HepG2 (cell line): Measurements from ENCODE around the gene TRMT5. TPM values are rescaled to one million over a fixed set of nuclear protein-coding genes. Genes with fewer than 3 reads are reported as not detected.

Experiments used
- ATAC-seq: fragments of 200-7000 bp; cut with Tn5 transposase; 3 replicates; pipeline ENCODE4 v1.9.1; 2020; ENCODE audit warnings: mild to moderate bottlenecking, moderate library complexity
- BruUV-seq: library from RNA; stranded (reverse); fragments of 400-500 nt; replicated peaks from 2 replicates; lab custom pipeline; 2021; lab: Mats Ljungman, UMichigan
- CTCF ChIA-PET: fragments of 300-600 bp; formaldehyde crosslinking; extraction: SDS; loops from one replicate; lab custom pipeline; 2021; ENCODE audit warnings: low total read pairs, inconsistent platforms, low intra/inter-chr PET ratio; lab: Yijun Ruan, JAX
- POLR2A ChIA-PET: fragments of 350-600 bp; sonication (Branson Sonifier 250); formaldehyde crosslinking; loops from one replicate; lab custom pipeline; 2020; ENCODE audit warnings: antibody characterized with exemption, inconsistent platforms; lab: Yijun Ruan, JAX
- DNase-seq: peaks from one replicate; pipeline ENCODE4 v3.0.0-alpha.2; 2015; ENCODE audit warnings: low spot score
- FAIRE-seq: peaks from 3 replicates; lab custom pipeline; 2011; peaks lifted over from hg19 to GRCh38; lab: Jason Lieb, UNC
- H2AFZ ChIP-seq: one replicate; pipeline ENCODE4 v1.6.1; 2011; ENCODE audit warnings: low read length, inconsistent platforms
- H3K27ac ChIP-seq: fragments of 300-600 bp; 3 replicates; pipeline ENCODE4 v1.8.0; 2011; ENCODE audit warnings: mixed run types, mild to moderate bottlenecking, mixed read lengths, low read length, inconsistent platforms; ENCODE audit not compliant: insufficient read depth; ENCODE audit errors: extremely low read length
- H3K27me3 ChIP-seq, 2 experiments: fragments of 200-600 bp in 1 of 2; 2 replicates in 1 of 2; 3 replicates in 1 of 2; pipeline versions ENCODE4 v1.6.0 to v1.8.0; 2011; ENCODE audit warnings: low read length in 2 of 2, mild to moderate bottlenecking in 2 of 2, moderate library complexity in 2 of 2, inconsistent platforms in 1 of 2; ENCODE audit not compliant: insufficient read depth in 2 of 2, control insufficient read depth in 1 of 2
- H3K36me3 ChIP-seq, 2 experiments: fragments of 200-600 bp in 1 of 2; replicated peaks in 1 of 2; 2 replicates in 1 of 2; 3 replicates in 1 of 2; pipeline versions ENCODE4 v1.5.1 to v1.8.0; 2011; ENCODE audit warnings: low read length in 2 of 2, inconsistent platforms in 1 of 2; ENCODE audit not compliant: insufficient read depth in 2 of 2, control insufficient read depth in 1 of 2
- H3K4me1 ChIP-seq: 2 replicates; pipeline ENCODE4 v1.5.1; 2012; ENCODE audit warnings: low read length, inconsistent platforms; ENCODE audit not compliant: insufficient read depth
- H3K4me2 ChIP-seq: 2 replicates; pipeline ENCODE4 v1.6.0; 2011; ENCODE audit warnings: low read depth, low read length, inconsistent platforms
- H3K4me3 ChIP-seq, 3 experiments: fragments of 200-600 bp in 1 of 3; sonication (generic), shearing (Covaris generic) in 1 of 3; replicated peaks in 1 of 3; 2 replicates each; pipeline ENCODE4 v1.5.1; 2011 to 2016; ENCODE audit warnings: low read length in 3 of 3, inconsistent platforms in 2 of 3, low read depth in 2 of 3, mild to moderate bottlenecking in 2 of 3, control low read depth in 1 of 3, mixed read lengths in 1 of 3; ENCODE audit not compliant: insufficient read depth in 1 of 3
- H3K79me2 ChIP-seq: one replicate; pipeline ENCODE4 v1.6.1; 2011; ENCODE audit warnings: low read length, inconsistent platforms; ENCODE audit not compliant: insufficient read depth
- H3K9ac ChIP-seq: 2 replicates; pipeline ENCODE4 v1.6.0; 2011; ENCODE audit warnings: mild to moderate bottlenecking, low read depth, low read length, inconsistent platforms; ENCODE audit not compliant: insufficient read depth
- H3K9me3 ChIP-seq: 2 replicates; pipeline ENCODE4 v1.5.1; 2012; ENCODE audit warnings: mild to moderate bottlenecking, low read length
- H4K20me1 ChIP-seq: 2 replicates; pipeline ENCODE4 v1.6.0; 2011; ENCODE audit warnings: inconsistent platforms, mild to moderate bottlenecking, low read length, moderate library complexity; ENCODE audit not compliant: insufficient read depth
- IRX3 ChIP-seq: sonication (generic); formaldehyde crosslinking; IDR thresholded peaks from 2 replicates; pipeline ENCODE4 v1.8.1; 2023; ENCODE audit warnings: mild to moderate bottlenecking, low read depth, missing genetic modification reagents, borderline replicate concordance
- JDP2 ChIP-seq: sonication (generic); formaldehyde crosslinking; IDR thresholded peaks from 2 replicates; pipeline ENCODE4 v1.8.1; 2022; ENCODE audit warnings: missing genetic modification reagents, borderline replicate concordance
- MNT ChIP-seq: fragments of 450-650 bp; IDR thresholded peaks from 2 replicates; pipeline ENCODE4 v1.6.1; 2016
- MTA1 ChIP-seq: sonication (generic); formaldehyde crosslinking; IDR thresholded peaks from 2 replicates; pipeline ENCODE4 v1.4.0; 2020; ENCODE audit warnings: missing genetic modification reagents, mild to moderate bottlenecking, borderline replicate concordance
- MTA3 ChIP-seq: sonication (generic); formaldehyde crosslinking; IDR thresholded peaks from 2 replicates; pipeline ENCODE4 v1.4.0; 2020; ENCODE audit warnings: missing genetic modification reagents
- TOPORS ChIP-seq: sonication (generic); formaldehyde crosslinking; IDR thresholded peaks from 2 replicates; pipeline ENCODE4 v1.8.0; 2023; ENCODE audit warnings: mild to moderate bottlenecking, missing genetic modification reagents
- ZNF646 ChIP-seq: sonication (generic); formaldehyde crosslinking; IDR thresholded peaks from 2 replicates; pipeline ENCODE4 v1.9.0; 2021; ENCODE audit warnings: mild to moderate bottlenecking, missing genetic modification reagents
- WGBS: methylation state at CpG from one replicate; pipeline ENCODE4 v1.1.6; 2017; ENCODE audit warnings: low lambda C conversion rate; 5-methylcytosine and 5-hydroxymethylcytosine counted together
- in situ Hi-C: cut with HindIII; loops from 2 replicates; pipeline ENCODE4 v1.10.0; 2017; ENCODE audit warnings: low pct_unique_long_range_greater_than_20kb; ENCODE audit not compliant: extremely low pct_ligation_motif_present
- intact Hi-C: fragments of 100-400 bp; cut with micrococcal nuclease; formaldehyde crosslinking; loops from one replicate; pipeline ENCODE4 v1.10.0; 2022; ENCODE audit not compliant: unreplicated experiment
- polyA plus RNA-seq, 8 experiments: library from polyadenylated mRNA; depleted of rRNA in 3 of 8; stranded (reverse) in 7 of 8; unstranded in 1 of 8; fragments of >200 nt; fragmentation: Illumina TruSeq in 4 of 8; extraction: Trizol in 4 of 8; gene quantifications; 2 replicates each; pipeline versions ENCODE4 v1.2.1 to v1.2.3, GENCODE V29; 2011 to 2016; ENCODE audit warnings: low read depth in 4 of 8, missing spikeins in 1 of 8, mixed read lengths in 1 of 8; ENCODE audit not compliant: insufficient read depth in 1 of 8
- total RNA-seq, 5 experiments: library from RNA; depleted of rRNA; stranded (reverse); fragments of >200 nt; fragmentation: Illumina TruSeq; extraction: Trizol; gene quantifications; 2 replicates each; pipeline ENCODE4 v1.2.3, GENCODE V29; 2016; ENCODE audit warnings: low read depth in 1 of 5
- TF ChIP-seq, protein P1 (sequence below): IDR thresholded peaks from 2 replicates; pipeline ENCODE4 v1.6.1; 2016; ENCODE audit warnings: mild to moderate bottlenecking

The TRMT5 gene
- total and polyA plus RNA-seq, 2 of the 13 experiments (the other 11 are each of a cell fraction or from before 2014, with no cell fraction given): 3.6 to 16.0 TPM

- Histone ChIP-seq H2AFZ (no peak overlapping the region), H3K27ac (no peak overlapping the region)
- WGBS: 100% methylated on average over 1 of the region's 1 CpG
- FAIRE-seq: no peak
- TF ChIP-seq JDP2 (CRISPR knock-in tag): no peak
- no peak for TF ChIP-seq MNT
- TF ChIP-seq, protein P1, sequence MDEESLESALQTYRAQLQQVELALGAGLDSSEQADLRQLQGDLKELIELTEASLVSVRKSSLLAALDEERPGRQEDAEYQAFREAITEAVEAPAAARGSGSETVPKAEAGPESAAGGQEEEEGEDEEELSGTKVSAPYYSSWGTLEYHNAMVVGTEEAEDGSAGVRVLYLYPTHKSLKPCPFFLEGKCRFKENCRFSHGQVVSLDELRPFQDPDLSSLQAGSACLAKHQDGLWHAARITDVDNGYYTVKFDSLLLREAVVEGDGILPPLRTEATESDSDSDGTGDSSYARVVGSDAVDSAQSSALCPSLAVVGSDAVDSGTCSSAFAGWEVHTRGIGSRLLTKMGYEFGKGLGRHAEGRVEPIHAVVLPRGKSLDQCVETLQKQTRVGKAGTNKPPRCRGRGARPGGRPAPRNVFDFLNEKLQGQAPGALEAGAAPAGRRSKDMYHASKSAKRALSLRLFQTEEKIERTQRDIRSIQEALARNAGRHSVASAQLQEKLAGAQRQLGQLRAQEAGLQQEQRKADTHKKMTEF: no peak
- TF ChIP-seq, all 625 proteins: peak for 0
- no peaks in the 10 kb centered on the region for H3K36me3 ChIP-seq
- POLR2A ChIA-PET: no interaction called here
- intact Hi-C loops: no loop called here
- no TSS peak for BruUV-seq
- no peaks in the 10 kb centered on the region for H3K79me2 ChIP-seq
- H3K9me3 ChIP-seq: no peaks in the 10 kb centered on the region
- no peaks in the 10 kb centered on the region for H4K20me1 ChIP-seq
- in situ Hi-C loops: no loop called here
- H3K4me1 ChIP-seq: peaks cover 6% of the 10 kb centered on the region; the same call in 1 of the 2 replicates
- DNase-seq: no peak
- H3K27me3 ChIP-seq: no peaks in the 10 kb centered on the region; a peak in 1 of 5 replicates
- no peak for ATAC-seq
- H3K4me2 ChIP-seq: no peak overlapping the region
- no peak overlapping the region for H3K9ac ChIP-seq
- CTCF ChIA-PET: no interaction called here
- H3K4me3 ChIP-seq: no peak overlapping the region
Measured at GRCh38 chr14:60931218-60931617, 49.7 kb downstream of the TRMT5 start.

DNA sequence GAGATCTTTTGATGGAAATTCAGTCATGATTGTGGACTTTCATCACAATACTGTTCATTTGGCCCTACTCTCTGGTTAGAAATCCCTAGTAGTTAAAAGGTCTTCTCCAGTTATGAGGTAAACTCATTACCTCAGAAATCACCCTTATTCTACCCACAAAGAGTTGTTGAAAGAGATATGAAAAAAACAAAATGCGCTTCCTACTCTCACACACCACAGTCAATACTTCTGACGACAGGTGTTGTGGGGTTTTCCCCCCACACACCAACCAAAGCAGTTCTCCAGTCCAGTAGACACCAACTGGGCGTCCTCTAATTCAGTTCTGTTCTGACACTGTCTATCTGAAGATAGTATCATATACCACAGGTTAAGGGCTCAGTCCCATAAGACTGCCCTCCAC, 54.9 kb downstream of the TRMT5 start:
- Histone ChIP-seq H3K9me3 (no peaks in the 10 kb centered on the region), H3K79me2 (no peaks in the 10 kb centered on the region), H3K4me3 (no peak overlapping the region), H3K4me2 (no peak overlapping the region), H3K27me3 (no peaks in the 10 kb centered on the region; a peak in 1 of 5 replicates), H3K36me3 (no peaks in the 10 kb centered on the region), H2AFZ (no peak overlapping the region), H3K27ac (no peak overlapping the region), H3K4me1 (no peaks in the 10 kb centered on the region), H4K20me1 (no peaks in the 10 kb centered on the region), H3K9ac (no peak overlapping the region)
- WGBS: 97% methylated on average over 3 of the region's 3 CpGs
- no peak for ATAC-seq
- no peak for FAIRE-seq
- ChIA-PET POLR2A (no interaction called here), CTCF (no interaction called here)
- in situ Hi-C loops (no loop called here), intact Hi-C loops (no loop called here)
- DNase-seq: no peak
- TF ChIP-seq MTA1 (CRISPR knock-in tag) (no peak), MTA3 (CRISPR knock-in tag) (no peak), ZNF646 (CRISPR knock-in tag) (no peak), TOPORS (no peak), IRX3 (CRISPR knock-in tag) (no peak)
- no TSS peak for BruUV-seq
